OCI-LY3 (cell line): ENCODE data around the gene CD160.

Experiments
- H2AFZ ChIP-seq: fragments of 200-600, 300-600 bp; shearing (Covaris generic); 2 replicates; pipeline ENCODE4 v1.6.0; 2014; ENCODE audit warnings: antibody characterized with exemption, low read depth, low read length
- H3K27ac ChIP-seq: fragments of 200-600, 300-600 bp; sonication (generic); 2 replicates; pipeline ENCODE4 v1.5.1; 2014; ENCODE audit warnings: mild to moderate bottlenecking, low read length, moderate library complexity, mixed read lengths
- H3K27me3 ChIP-seq: fragments of 200-600, 300-600 bp; sonication (generic); 2 replicates; pipeline ENCODE4 v1.6.1; 2014; ENCODE audit warnings: low read depth, low read length, mixed read lengths
- H3K36me3 ChIP-seq: fragments of 200-600, 300-600 bp; sonication (generic); replicated peaks from 2 replicates; pipeline ENCODE3; 2014; ENCODE audit warnings: low read depth, low read length, mixed read lengths
- H3K4me1 ChIP-seq: fragments of 300-600, 200-600 bp; sonication (generic); 2 replicates; pipeline ENCODE4 v1.6.1; 2014; ENCODE audit warnings: low read length, mixed read lengths
- H3K4me2 ChIP-seq: fragments of 200-600, 300-600 bp; sonication (generic); 2 replicates; pipeline ENCODE4 v1.6.1; 2014; ENCODE audit warnings: low read length, mixed read lengths
- H3K4me3 ChIP-seq: fragments of 300-600, 200-600 bp; sonication (generic); 2 replicates; pipeline ENCODE4 v1.5.1; 2014; ENCODE audit warnings: antibody characterized with exemption, mild to moderate bottlenecking, low read length, moderate library complexity
- H3K79me2 ChIP-seq: fragments of 300-600, 200-600 bp; shearing (Covaris generic); 2 replicates; pipeline ENCODE4 v1.6.1; 2014; ENCODE audit warnings: mild to moderate bottlenecking, low read length, mixed read lengths
- H3K9ac ChIP-seq: fragments of 300-600, 200-600 bp; shearing (Covaris generic); 2 replicates; pipeline ENCODE4 v1.6.0; 2014; ENCODE audit warnings: mild to moderate bottlenecking, low read length, moderate library complexity
- H3K9me3 ChIP-seq: fragments of 200-600, 300-600 bp; shearing (Covaris generic); 2 replicates; pipeline ENCODE4 v1.6.1; 2014; ENCODE audit warnings: low read length, mixed read lengths; ENCODE audit not compliant: insufficient read depth
- H4K20me1 ChIP-seq: fragments of 200-600, 300-600 bp; sonication (generic); 2 replicates; pipeline ENCODE4 v1.6.1; 2016; ENCODE audit warnings: low read length, mixed read lengths; ENCODE audit not compliant: insufficient read depth
- CTCF ChIP-seq: fragments of 200-600, 300-600 bp; sonication (generic); IDR thresholded peaks from 2 replicates; pipeline ENCODE4 v1.5.1; 2014; ENCODE audit warnings: antibody characterized with exemption, low read length, low read depth
- EZH2phosphoT487 ChIP-seq: fragments of 200-600 bp; shearing (Covaris generic); IDR thresholded peaks from 2 replicates; pipeline ENCODE4 v1.6.1; 2018; ENCODE audit warnings: antibody characterized with exemption, mixed run types, low read depth

The CD160 gene

GRCh38 chr1:145688924-145689323 is 30.4 kb upstream of the CD160 start:
- Histone ChIP-seq H3K9me3 (no peaks in the 10 kb centered on the region), H3K4me2 (no peak overlapping the region), H3K9ac (no peak overlapping the region), H3K4me3 (no peak overlapping the region), H3K79me2 (no peaks in the 10 kb centered on the region), H3K4me1 (no peaks in the 10 kb centered on the region), H3K27ac (no peak overlapping the region), H2AFZ (no peak overlapping the region), H3K27me3 (no peaks in the 10 kb centered on the region), H4K20me1 (no peaks in the 10 kb centered on the region), H3K36me3 (no peaks in the 10 kb centered on the region)
- TF ChIP-seq CTCF (no peak), EZH2phosphoT487 (no peak)

GRCh38 chr1:145689922-145690321 is 29.4 kb upstream of the CD160 start:
- H2AFZ ChIP-seq = no peak overlapping the region
- no peaks in the 10 kb centered on the region for H3K4me1 ChIP-seq
- H3K27ac ChIP-seq = no peak overlapping the region
- TF ChIP-seq CTCF = no peak
- no peak for TF ChIP-seq EZH2phosphoT487
- no peaks in the 10 kb centered on the region for H4K20me1 ChIP-seq
- H3K27me3 ChIP-seq = no peaks in the 10 kb centered on the region
- H3K9me3 ChIP-seq = no peaks in the 10 kb centered on the region
- no peaks in the 10 kb centered on the region for H3K79me2 ChIP-seq
- H3K4me3 ChIP-seq = no peak overlapping the region
- H3K9ac ChIP-seq = no peak overlapping the region
- no peaks in the 10 kb centered on the region for H3K36me3 ChIP-seq
- no peak overlapping the region for H3K4me2 ChIP-seq

- H3K4me2 ChIP-seq = no peak overlapping the region
- no peaks in the 10 kb centered on the region for H3K4me1 ChIP-seq
- no peak overlapping the region for H3K4me3 ChIP-seq
- no peaks in the 10 kb centered on the region for H3K36me3 ChIP-seq
- H4K20me1 ChIP-seq = no peaks in the 10 kb centered on the region
- no peak for TF ChIP-seq CTCF
- no peaks in the 10 kb centered on the region for H3K79me2 ChIP-seq
- no peak overlapping the region for H3K27ac ChIP-seq
- H3K9ac ChIP-seq = no peak overlapping the region
- H3K27me3 ChIP-seq = no peaks in the 10 kb centered on the region
- H2AFZ ChIP-seq = no peak overlapping the region
- no peaks in the 10 kb centered on the region for H3K9me3 ChIP-seq
Measured at GRCh38 chr1:145690587-145691558, 28.4 kb upstream of the CD160 start.

- Histone ChIP-seq H2AFZ (no peak overlapping the region), H3K27me3 (no peaks in the 10 kb centered on the region), H3K36me3 (no peaks in the 10 kb centered on the region), H3K27ac (no peak overlapping the region), H4K20me1 (no peaks in the 10 kb centered on the region), H3K4me1 (no peaks in the 10 kb centered on the region), H3K79me2 (no peaks in the 10 kb centered on the region), H3K4me3 (no peak overlapping the region), H3K9me3 (no peaks in the 10 kb centered on the region), H3K9ac (no peak overlapping the region), H3K4me2 (no peak overlapping the region)
- no peak for TF ChIP-seq EZH2phosphoT487
- no peak for TF ChIP-seq CTCF
Measured at GRCh38 chr1:145692785-145693443, 26.4 kb upstream of the CD160 start.
